Transverse colon (tissue), 4 donors: Measurements from ENCODE around the gene GATA2.

Experiments
- EP300 ChIP-seq: sonication (generic); formaldehyde crosslinking; IDR thresholded peaks from one replicate; pipeline ENCODE4 v1.6.1; 2017; ENCODE audit warnings: antibody characterized with exemption, low read depth
- POLR2A ChIP-seq: fragments of 450-650 bp; IDR thresholded peaks from one replicate; pipeline ENCODE4 v1.6.1; 2016; ENCODE audit warnings: antibody characterized with exemption, mild to moderate bottlenecking, moderate library complexity
- POLR2AphosphoS5 ChIP-seq, 3 donors: sonication (generic); formaldehyde crosslinking; IDR thresholded peaks; one replicate each; pipeline ENCODE4 v1.6.1; 2016; ENCODE audit warnings: antibody characterized with exemption in 3 of 3
- TF ChIP-seq, protein P1 (sequence below), 5 experiments: fragments of 200-600 bp in 3 of 5; fragments of 450-650 bp in 2 of 5; sonication (generic) in 3 of 5; IDR thresholded peaks; 1 replicate in 2 of 5; 2 replicates in 3 of 5; pipeline ENCODE4 v1.5.1; 2016 to 2017; ENCODE audit warnings: antibody characterized with exemption in 5 of 5, inconsistent platforms in 3 of 5, mild to moderate bottlenecking in 2 of 5, moderate library complexity in 1 of 5

DNA sequence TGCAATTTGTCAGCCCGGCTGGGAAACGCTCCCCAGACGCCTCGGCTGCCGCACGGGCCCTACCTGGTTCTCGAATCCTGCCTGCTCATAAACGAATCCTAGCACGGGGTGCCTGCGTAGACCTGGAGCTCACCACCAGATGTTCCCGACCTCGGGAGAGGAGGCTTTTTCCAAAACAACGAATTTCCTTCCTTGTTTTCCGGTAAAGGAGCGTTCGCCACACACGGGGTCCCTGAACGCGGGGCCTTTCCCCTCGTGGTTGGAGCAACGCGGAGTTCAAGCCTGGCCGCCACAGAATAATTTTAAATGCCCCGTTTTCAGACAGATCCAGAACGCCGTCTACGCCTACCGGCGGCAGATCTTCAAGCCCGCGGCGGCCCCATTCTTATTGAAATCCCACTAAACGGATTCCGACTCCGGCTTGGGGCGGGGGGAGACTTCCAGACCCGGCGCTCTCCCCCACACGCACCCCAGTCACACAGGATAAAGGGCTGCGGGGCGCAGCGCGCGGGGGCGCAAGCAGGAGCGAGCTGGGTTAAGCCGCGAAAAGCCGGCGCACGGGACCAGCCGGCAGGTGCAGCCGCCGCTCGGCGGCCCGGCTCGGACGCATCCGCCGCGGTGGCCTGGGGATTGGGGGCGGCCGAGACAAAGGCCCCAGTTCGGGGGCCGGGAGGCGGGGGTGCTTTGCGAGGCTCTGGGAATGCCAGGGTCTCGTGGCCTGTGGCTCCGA is 895 bp downstream of the GATA2 start:
- TF ChIP-seq, protein P1, sequence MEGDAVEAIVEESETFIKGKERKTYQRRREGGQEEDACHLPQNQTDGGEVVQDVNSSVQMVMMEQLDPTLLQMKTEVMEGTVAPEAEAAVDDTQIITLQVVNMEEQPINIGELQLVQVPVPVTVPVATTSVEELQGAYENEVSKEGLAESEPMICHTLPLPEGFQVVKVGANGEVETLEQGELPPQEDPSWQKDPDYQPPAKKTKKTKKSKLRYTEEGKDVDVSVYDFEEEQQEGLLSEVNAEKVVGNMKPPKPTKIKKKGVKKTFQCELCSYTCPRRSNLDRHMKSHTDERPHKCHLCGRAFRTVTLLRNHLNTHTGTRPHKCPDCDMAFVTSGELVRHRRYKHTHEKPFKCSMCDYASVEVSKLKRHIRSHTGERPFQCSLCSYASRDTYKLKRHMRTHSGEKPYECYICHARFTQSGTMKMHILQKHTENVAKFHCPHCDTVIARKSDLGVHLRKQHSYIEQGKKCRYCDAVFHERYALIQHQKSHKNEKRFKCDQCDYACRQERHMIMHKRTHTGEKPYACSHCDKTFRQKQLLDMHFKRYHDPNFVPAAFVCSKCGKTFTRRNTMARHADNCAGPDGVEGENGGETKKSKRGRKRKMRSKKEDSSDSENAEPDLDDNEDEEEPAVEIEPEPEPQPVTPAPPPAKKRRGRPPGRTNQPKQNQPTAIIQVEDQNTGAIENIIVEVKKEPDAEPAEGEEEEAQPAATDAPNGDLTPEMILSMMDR (IDR thresholded peaks at IDR 0.05) = no peak
- TF ChIP-seq EP300 (no peak), POLR2AphosphoS5 (IDR thresholded peaks at IDR 0.05) (peak; percentile 26 to 81 (median 63)), POLR2A (no peak)
